VCaP (cell line): ENCODE measurements around the gene TBL3.

Experiments
- H3K27ac ChIP-seq: fragments of 450-650 bp; 2 replicates; pipeline ENCODE4 v1.5.1; 2017
- CTCF ChIP-seq: fragments of 450-650 bp; conservative IDR thresholded peaks from 2 replicates; pipeline ENCODE4 v1.5.1; 2017; ENCODE audit warnings: mild to moderate bottlenecking, moderate library complexity

The TBL3 gene

GRCh38 chr16:2002406-2003230 lies 30.8 kb downstream of the TBL3 start:
- TF ChIP-seq CTCF: no peak
- no peak overlapping the region for H3K27ac ChIP-seq

GRCh38 chr16:2003231-2003826 lies 31.5 kb downstream of the TBL3 start:
- H3K27ac ChIP-seq: peak overlapping the region; percentile 67; the same call in 1 of the 2 replicates

GRCh38 chr16:2003827-2004641 lies 32.2 kb downstream of the TBL3 start:
- H3K27ac ChIP-seq: peak overlapping the region; percentile 67

More at GRCh38 chr16:2003231-2003826, 31.5 kb downstream of the TBL3 start:
- TF ChIP-seq CTCF: no peak

GRCh38 chr16:2004795-2005517 lies 33.1 kb downstream of the TBL3 start:
- TF ChIP-seq CTCF: no peak
- H3K27ac ChIP-seq: peak overlapping the region; percentile 67

More at GRCh38 chr16:2003827-2004641, 32.2 kb downstream of the TBL3 start:
- TF ChIP-seq CTCF: peak; percentile 91

GRCh38 chr16:2005646-2006045 lies 33.8 kb downstream of the TBL3 start:
- peak overlapping the region; percentile 67 for H3K27ac ChIP-seq
- no peak for TF ChIP-seq CTCF

- peak overlapping the region; percentile 67; the same call in 1 of the 2 replicates for H3K27ac ChIP-seq
- TF ChIP-seq CTCF: no peak
Observed at GRCh38 chr16:2006317-2006716, 34.5 kb downstream of the TBL3 start.
